ENCODE data around the gene DNASE1L3.
A peak's percentile ranks its signal among the peaks of the same experiment; 100 is the strongest.
"Not testable (repeated sequence)": the region's sequence is repeated elsewhere in the genome, so short reads cannot be mapped to it uniquely, and the experiment has no call there.

The DNASE1L3 gene

GRCh38 chr3:58236527-58237237 is 25.9 kb upstream of the DNASE1L3 start:
- no peak for DNase-seq (ENCODE audit: low spot score)

GRCh38 chr3:58235970-58236369 is 25.2 kb upstream of the DNASE1L3 start:
- DNase-seq (ENCODE audit: low spot score): no peak

GRCh38 chr3:58234516-58234931 is 23.8 kb upstream of the DNASE1L3 start:
- no peak for DNase-seq (ENCODE audit: low spot score)

- DNase-seq (ENCODE audit: low spot score): no peak
These were observed 20.9 kb upstream of the DNASE1L3 start for GRCh38 chr3:58231666-58232065.

- no peak for DNase-seq (ENCODE audit: low spot score)
These were observed 20.2 kb upstream of the DNASE1L3 start for GRCh38 chr3:58230876-58231552.

- DNase-seq (ENCODE audit: low spot score): not testable (repeated sequence)
These were observed 17.2 kb upstream of the DNASE1L3 start for GRCh38 chr3:58227933-58228332.

- no peak for DNase-seq (ENCODE audit: low spot score)
These were observed 13.1 kb upstream of the DNASE1L3 start for GRCh38 chr3:58223855-58224254.

GRCh38 chr3:58222161-58222724 is 11.5 kb upstream of the DNASE1L3 start:
- no peak for DNase-seq (ENCODE audit: low spot score)

- no peak for DNase-seq (ENCODE audit: low spot score)
These were observed 8.1 kb upstream of the DNASE1L3 start for GRCh38 chr3:58218904-58219303.

GRCh38 chr3:58217209-58217811 is 6.5 kb upstream of the DNASE1L3 start:
- DNase-seq (ENCODE audit: low spot score): peak; percentile 82

- no peak for DNase-seq (ENCODE audit: low spot score)
These were observed 5.9 kb upstream of the DNASE1L3 start for GRCh38 chr3:58216496-58217195.

GRCh38 chr3:58215317-58216025 is 4.7 kb upstream of the DNASE1L3 start:
- DNase-seq (ENCODE audit: low spot score): no peak

- DNase-seq (ENCODE audit: low spot score): no peak
These were observed 3.9 kb upstream of the DNASE1L3 start for GRCh38 chr3:58214484-58215316.

GRCh38 chr3:58209933-58210332 is 839 bp downstream of the DNASE1L3 start:
- no peak for DNase-seq (ENCODE audit: low spot score)

GRCh38 chr3:58207954-58208353 is 2.8 kb downstream of the DNASE1L3 start:
- no peak for DNase-seq (ENCODE audit: low spot score)

GRCh38 chr3:58206406-58207011 is 4.3 kb downstream of the DNASE1L3 start:
- DNase-seq (ENCODE audit: low spot score): no peak

- DNase-seq (ENCODE audit: low spot score): no peak
These were observed 4.8 kb downstream of the DNASE1L3 start for GRCh38 chr3:58205981-58206380.

GRCh38 chr3:58204720-58205119 is 6.1 kb downstream of the DNASE1L3 start:
- no peak for DNase-seq (ENCODE audit: low spot score)

- no peak for DNase-seq (ENCODE audit: low spot score)
These were observed 7.2 kb downstream of the DNASE1L3 start for GRCh38 chr3:58203541-58203940.

GRCh38 chr3:58202917-58203360 is 7.8 kb downstream of the DNASE1L3 start:
- DNase-seq (ENCODE audit: low spot score): no peak
